GM12873 (cell line): ENCODE measurements around the gene WDPCP.

Experiments
- CTCF ChIP-seq: IDR thresholded peaks from 2 replicates; pipeline ENCODE4 v1.5.1; 2012; ENCODE audit warnings: low read depth, mild to moderate bottlenecking, moderate library complexity, low read length, control low read depth; ENCODE audit not compliant: insufficient read depth; ENCODE audit errors: missing control alignments

WDPCP gene

GRCh38 chr2:63434024-63435001, 154.0 kb downstream of the WDPCP start:
- TF ChIP-seq CTCF, result no peak

- TF ChIP-seq CTCF, result no peak
Measured at GRCh38 chr2:63432373-63432772, 155.9 kb downstream of the WDPCP start.

- no peak for TF ChIP-seq CTCF
Measured at GRCh38 chr2:63425606-63426005, 162.7 kb downstream of the WDPCP start.

GRCh38 chr2:63425079-63425416, 163.2 kb downstream of the WDPCP start:
- TF ChIP-seq CTCF, result no peak

- peak; percentile 73 for TF ChIP-seq CTCF
Measured at GRCh38 chr2:63424329-63425078, 163.8 kb downstream of the WDPCP start.

GRCh38 chr2:63422556-63422955, 165.7 kb downstream of the WDPCP start:
- no peak for TF ChIP-seq CTCF

- no peak for TF ChIP-seq CTCF
Measured at GRCh38 chr2:63408530-63408929, 179.7 kb downstream of the WDPCP start.
